Heart left ventricle (tissue), 13 donors: ENCODE results near the gene LRRC40.

ENCODE experiments used
- POLR2A ChIP-seq, 2 donors: fragments of 450-650 bp; IDR thresholded peaks; one replicate each; pipeline ENCODE4 v1.6.1; 2017; ENCODE audit warnings: antibody characterized with exemption in 2 of 2, mild to moderate bottlenecking in 2 of 2, moderate library complexity in 2 of 2
- TF ChIP-seq, protein P1 (sequence below), 12 donors: fragments of 200-600 bp; sonication (generic) in 4 of 12; IDR thresholded peaks; one replicate each; pipeline versions ENCODE4 v1.5.0 to v1.8.0; 2018 to 2022; ENCODE audit warnings: antibody characterized with exemption in 12 of 12, mild to moderate bottlenecking in 5 of 12
- donor health status: ischemic (EF 13 %, LVEDD 7.1; RV severe dilation, severe dysfunction).
- donor health status: DM: no; HTN: yes; CAD: no.
- donor health status: DM: no; HTN: no; CAD: no.
- donor health status: ischemic (EF 25% LVEDD 6.9; RV normal size, moderate dysfunction).
- donor health status: ischemic (EF 25% LVEDD 5.7; RV mildly dilated, moderate dysfunction).
- donor health status: ischemic (EF 35%, LVEDD 5.7; RV mildly dilated, moderate dysfunction).
- donor health status: nonischemic (EF 11% LVEDD 7.7; RV severe dilation, severe dysfunction).
- donor health status: DM: yes; HTN: yes; CAD: no.
- donor health status: PGD.
- donor health status: ischemic (EF 29% LVEDD 5.4; RV normal size, mild dysfunction).
- donor health status: nonischemic (EF 23%, LVEDD 6.1; RV moderate dilation, normal function).

DNA sequence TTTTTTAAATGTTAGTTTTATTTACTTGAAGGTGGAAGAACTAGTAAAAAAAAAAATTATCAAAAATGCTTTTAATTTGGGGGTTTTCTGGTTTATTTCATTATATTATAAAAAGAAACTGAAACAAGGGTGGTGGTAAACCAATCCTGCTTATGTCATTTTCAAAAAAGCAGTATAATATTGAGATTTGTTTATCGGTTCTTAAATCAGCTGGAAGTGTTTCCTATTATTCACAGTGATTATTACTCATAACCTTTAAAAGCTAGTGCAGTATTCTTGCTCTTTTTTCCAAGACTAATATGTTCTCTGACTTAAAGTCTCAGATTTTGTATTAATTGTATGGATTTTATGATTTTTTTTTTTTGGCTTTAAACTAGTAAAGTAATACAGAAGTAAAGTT, 5.4 kb upstream of the LRRC40 start:
- TF ChIP-seq, protein P1, sequence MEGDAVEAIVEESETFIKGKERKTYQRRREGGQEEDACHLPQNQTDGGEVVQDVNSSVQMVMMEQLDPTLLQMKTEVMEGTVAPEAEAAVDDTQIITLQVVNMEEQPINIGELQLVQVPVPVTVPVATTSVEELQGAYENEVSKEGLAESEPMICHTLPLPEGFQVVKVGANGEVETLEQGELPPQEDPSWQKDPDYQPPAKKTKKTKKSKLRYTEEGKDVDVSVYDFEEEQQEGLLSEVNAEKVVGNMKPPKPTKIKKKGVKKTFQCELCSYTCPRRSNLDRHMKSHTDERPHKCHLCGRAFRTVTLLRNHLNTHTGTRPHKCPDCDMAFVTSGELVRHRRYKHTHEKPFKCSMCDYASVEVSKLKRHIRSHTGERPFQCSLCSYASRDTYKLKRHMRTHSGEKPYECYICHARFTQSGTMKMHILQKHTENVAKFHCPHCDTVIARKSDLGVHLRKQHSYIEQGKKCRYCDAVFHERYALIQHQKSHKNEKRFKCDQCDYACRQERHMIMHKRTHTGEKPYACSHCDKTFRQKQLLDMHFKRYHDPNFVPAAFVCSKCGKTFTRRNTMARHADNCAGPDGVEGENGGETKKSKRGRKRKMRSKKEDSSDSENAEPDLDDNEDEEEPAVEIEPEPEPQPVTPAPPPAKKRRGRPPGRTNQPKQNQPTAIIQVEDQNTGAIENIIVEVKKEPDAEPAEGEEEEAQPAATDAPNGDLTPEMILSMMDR (IDR thresholded peaks at IDR 0.05), result no peak
- TF ChIP-seq POLR2A (IDR thresholded peaks at IDR 0.05), result no peak
